Hair follicle dermal papilla cell (primary cell): Measurements from ENCODE around the gene LARP4B. TPM values are rescaled to one million over a fixed set of nuclear protein-coding genes. Genes with fewer than 3 reads are reported as not detected.

Experiments
- total RNA-seq: library from RNA; depleted of rRNA; stranded (reverse); fragments of >200 nt; gene quantifications from 2 replicates; pipeline ENCODE4 v1.2.3, GENCODE V29; 2012

Gene LARP4B
- total RNA-seq, result 50.3 and 51.3 TPM in 2 replicates

GRCh38 chr10:931326-932318 lies at the start of gene LARP4B:
LARP4B (minus strand) TSS chr10:931705; CDS start chr10:885721, 45,984 bp downstream.

Other genes starting within 250 kb of the LARP4B start
- gene DIP2C, start 242.0 kb downstream of the LARP4B start, total RNA-seq, result 23.0 and 32.0 TPM in 2 replicates
- 28.5 and 31.6 TPM in 2 replicates for gene GTPBP4, start 56.7 kb upstream of the LARP4B start, total RNA-seq
- not detected in 2 replicates for gene IDI2, start 94.2 kb upstream of the LARP4B start, total RNA-seq
- 76.7 and 84.8 TPM in 2 replicates for gene IDI1, start 117.4 kb upstream of the LARP4B start, total RNA-seq
- gene WDR37, start 124.7 kb upstream of the LARP4B start, total RNA-seq, result 21.6 and 22.2 TPM in 2 replicates